ENCODE data around the gene SYCP1.
"Not testable (repeated sequence)": the region's sequence is repeated elsewhere in the genome, so short reads cannot be mapped to it uniquely, and the experiment has no call there.

- not testable (repeated sequence) for TF ChIP-seq CTCF, POLR2A (IDR thresholded peaks at IDR 0.05)
Measured at GRCh38 chr1:114915720-114916119, 61.1 kb downstream of the SYCP1 start.
